PFSK-1 (cell line): Measurements from ENCODE around the gene PRKACA.

Experiments used
- FOXP2 ChIP-seq: optimal IDR thresholded peaks from 2 replicates; pipeline ENCODE3; 2011; ENCODE audit warnings: borderline replicate concordance, control low read depth, inconsistent platforms; ENCODE audit not compliant: insufficient read depth; ENCODE audit errors: extremely low read length, extremely low read depth
- POLR2AphosphoS5 ChIP-seq: IDR thresholded peaks from 2 replicates; pipeline ENCODE4 v1.6.1; 2012; ENCODE audit warnings: low read depth, mild to moderate bottlenecking, control low read depth, low read length, moderate library complexity
- REST ChIP-seq, 2 experiments: IDR thresholded peaks; 2 replicates each; pipeline versions ENCODE4 v1.6.1 to v1.8.0; 2011 to 2012; ENCODE audit warnings: low read depth in 2 of 2, low read length in 2 of 2, control low read depth in 1 of 2, inconsistent platforms in 1 of 2, mild to moderate bottlenecking in 1 of 2, moderate library complexity in 1 of 2; ENCODE audit not compliant: insufficient read depth in 1 of 2
- SIN3A ChIP-seq: IDR thresholded peaks from 2 replicates; pipeline ENCODE4 v1.6.1; 2012; ENCODE audit warnings: mild to moderate bottlenecking, low read length, moderate library complexity, borderline replicate concordance; ENCODE audit not compliant: insufficient read depth
- TAF1 ChIP-seq: IDR thresholded peaks from 2 replicates; pipeline ENCODE4 v1.6.1; 2012; ENCODE audit warnings: low read length, control low read depth, borderline replicate concordance; ENCODE audit not compliant: insufficient read depth

- TF ChIP-seq POLR2AphosphoS5 (no peak), SIN3A (no peak), TAF1 (no peak), FOXP2 (no peak), REST (IDR thresholded peaks at IDR 0.05; ENCODE audit: insufficient read depth in 1 of 2, low read depth in 2 of 2, low read length in 2 of 2) (no peak)
Observed at GRCh38 chr19:14142262-14143190, 25.0 kb upstream of the PRKACA start.
